ENCODE data around the gene METAP1D.

METAP1D gene

DNA sequence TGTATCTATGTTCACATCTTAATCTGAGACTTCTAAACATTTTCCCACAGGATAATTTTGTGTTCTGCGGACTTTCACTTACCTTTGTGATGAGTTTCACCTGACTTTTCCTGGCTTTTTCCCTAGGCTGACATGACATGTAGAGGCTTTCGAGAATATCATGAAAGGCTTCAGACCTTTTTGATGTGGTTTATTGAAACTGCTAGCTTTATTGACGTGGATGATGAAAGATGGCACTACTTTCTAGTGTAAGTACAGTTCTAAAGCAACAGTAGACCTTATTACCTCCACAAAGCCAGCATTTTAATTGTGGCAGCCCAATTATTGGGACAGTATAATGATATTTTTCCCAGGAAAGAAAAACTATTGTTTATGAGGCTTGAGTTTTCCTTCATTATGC lies 34.1 kb upstream of the METAP1D start:
- Histone ChIP-seq H3K27me3 (ENCODE audit: insufficient read depth, poor library complexity, severe bottlenecking) (no peaks in the 10 kb centered on the region), H3K4me3 (replicated peaks; ENCODE audit: insufficient read depth, low read length) (no peak overlapping the region), H3K27ac (replicated peaks) (no peak overlapping the region)
- DNase-seq (ENCODE audit: low read depth in 1 of 2, low spot score in 1 of 2): no peak
- TF ChIP-seq GABPA (IDR thresholded peaks at IDR 0.05; ENCODE audit: low read depth): no peak
- TF ChIP-seq, protein P1, sequence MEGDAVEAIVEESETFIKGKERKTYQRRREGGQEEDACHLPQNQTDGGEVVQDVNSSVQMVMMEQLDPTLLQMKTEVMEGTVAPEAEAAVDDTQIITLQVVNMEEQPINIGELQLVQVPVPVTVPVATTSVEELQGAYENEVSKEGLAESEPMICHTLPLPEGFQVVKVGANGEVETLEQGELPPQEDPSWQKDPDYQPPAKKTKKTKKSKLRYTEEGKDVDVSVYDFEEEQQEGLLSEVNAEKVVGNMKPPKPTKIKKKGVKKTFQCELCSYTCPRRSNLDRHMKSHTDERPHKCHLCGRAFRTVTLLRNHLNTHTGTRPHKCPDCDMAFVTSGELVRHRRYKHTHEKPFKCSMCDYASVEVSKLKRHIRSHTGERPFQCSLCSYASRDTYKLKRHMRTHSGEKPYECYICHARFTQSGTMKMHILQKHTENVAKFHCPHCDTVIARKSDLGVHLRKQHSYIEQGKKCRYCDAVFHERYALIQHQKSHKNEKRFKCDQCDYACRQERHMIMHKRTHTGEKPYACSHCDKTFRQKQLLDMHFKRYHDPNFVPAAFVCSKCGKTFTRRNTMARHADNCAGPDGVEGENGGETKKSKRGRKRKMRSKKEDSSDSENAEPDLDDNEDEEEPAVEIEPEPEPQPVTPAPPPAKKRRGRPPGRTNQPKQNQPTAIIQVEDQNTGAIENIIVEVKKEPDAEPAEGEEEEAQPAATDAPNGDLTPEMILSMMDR (IDR thresholded peaks at IDR 0.05; ENCODE audit: insufficient read depth, low read length): no peak
- TF ChIP-seq, protein P2, sequence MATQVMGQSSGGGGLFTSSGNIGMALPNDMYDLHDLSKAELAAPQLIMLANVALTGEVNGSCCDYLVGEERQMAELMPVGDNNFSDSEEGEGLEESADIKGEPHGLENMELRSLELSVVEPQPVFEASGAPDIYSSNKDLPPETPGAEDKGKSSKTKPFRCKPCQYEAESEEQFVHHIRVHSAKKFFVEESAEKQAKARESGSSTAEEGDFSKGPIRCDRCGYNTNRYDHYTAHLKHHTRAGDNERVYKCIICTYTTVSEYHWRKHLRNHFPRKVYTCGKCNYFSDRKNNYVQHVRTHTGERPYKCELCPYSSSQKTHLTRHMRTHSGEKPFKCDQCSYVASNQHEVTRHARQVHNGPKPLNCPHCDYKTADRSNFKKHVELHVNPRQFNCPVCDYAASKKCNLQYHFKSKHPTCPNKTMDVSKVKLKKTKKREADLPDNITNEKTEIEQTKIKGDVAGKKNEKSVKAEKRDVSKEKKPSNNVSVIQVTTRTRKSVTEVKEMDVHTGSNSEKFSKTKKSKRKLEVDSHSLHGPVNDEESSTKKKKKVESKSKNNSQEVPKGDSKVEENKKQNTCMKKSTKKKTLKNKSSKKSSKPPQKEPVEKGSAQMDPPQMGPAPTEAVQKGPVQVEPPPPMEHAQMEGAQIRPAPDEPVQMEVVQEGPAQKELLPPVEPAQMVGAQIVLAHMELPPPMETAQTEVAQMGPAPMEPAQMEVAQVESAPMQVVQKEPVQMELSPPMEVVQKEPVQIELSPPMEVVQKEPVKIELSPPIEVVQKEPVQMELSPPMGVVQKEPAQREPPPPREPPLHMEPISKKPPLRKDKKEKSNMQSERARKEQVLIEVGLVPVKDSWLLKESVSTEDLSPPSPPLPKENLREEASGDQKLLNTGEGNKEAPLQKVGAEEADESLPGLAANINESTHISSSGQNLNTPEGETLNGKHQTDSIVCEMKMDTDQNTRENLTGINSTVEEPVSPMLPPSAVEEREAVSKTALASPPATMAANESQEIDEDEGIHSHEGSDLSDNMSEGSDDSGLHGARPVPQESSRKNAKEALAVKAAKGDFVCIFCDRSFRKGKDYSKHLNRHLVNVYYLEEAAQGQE (IDR thresholded peaks at IDR 0.05; ENCODE audit: insufficient replicate concordance, low read depth): no peak
- no peak for TF ChIP-seq SPI1 (IDR thresholded peaks at IDR 0.05; ENCODE audit: borderline replicate concordance, low read depth)

DNA sequence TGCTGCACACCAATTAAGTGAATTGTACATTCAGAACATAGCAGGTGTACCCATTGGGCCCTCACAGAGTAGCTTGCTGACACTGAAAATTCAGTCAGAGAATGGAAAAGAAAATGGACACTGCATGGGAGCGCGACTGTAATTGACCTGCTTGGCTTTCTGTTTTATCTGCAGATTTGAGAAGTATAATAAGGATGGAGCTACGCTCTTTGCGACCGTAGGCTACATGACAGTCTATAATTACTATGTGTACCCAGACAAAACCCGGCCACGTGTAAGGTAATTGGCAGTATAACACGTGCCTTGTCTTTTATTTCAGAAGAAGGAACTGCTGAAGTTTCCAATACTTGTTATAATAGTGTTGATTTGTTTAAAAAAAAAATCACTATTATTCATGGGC lies 33.5 kb upstream of the METAP1D start:
- Histone ChIP-seq H3K4me3 (replicated peaks; ENCODE audit: insufficient read depth, low read length) (no peak overlapping the region), H3K27me3 (ENCODE audit: insufficient read depth, poor library complexity, severe bottlenecking) (no peaks in the 10 kb centered on the region), H3K27ac (replicated peaks) (no peak overlapping the region)
- TF ChIP-seq SPI1 (IDR thresholded peaks at IDR 0.05; ENCODE audit: borderline replicate concordance, low read depth) (no peak), POLR2AphosphoS5 (IDR thresholded peaks at IDR 0.05; ENCODE audit: low read depth) (no peak), GABPA (IDR thresholded peaks at IDR 0.05; ENCODE audit: low read depth) (no peak)
- TF ChIP-seq, protein P2 (IDR thresholded peaks at IDR 0.05; ENCODE audit: insufficient replicate concordance, low read depth): no peak
- TF ChIP-seq, protein P1 (IDR thresholded peaks at IDR 0.05; ENCODE audit: insufficient read depth, low read length): no peak
- no peak for DNase-seq (ENCODE audit: low read depth in 1 of 2, low spot score in 1 of 2)

DNA sequence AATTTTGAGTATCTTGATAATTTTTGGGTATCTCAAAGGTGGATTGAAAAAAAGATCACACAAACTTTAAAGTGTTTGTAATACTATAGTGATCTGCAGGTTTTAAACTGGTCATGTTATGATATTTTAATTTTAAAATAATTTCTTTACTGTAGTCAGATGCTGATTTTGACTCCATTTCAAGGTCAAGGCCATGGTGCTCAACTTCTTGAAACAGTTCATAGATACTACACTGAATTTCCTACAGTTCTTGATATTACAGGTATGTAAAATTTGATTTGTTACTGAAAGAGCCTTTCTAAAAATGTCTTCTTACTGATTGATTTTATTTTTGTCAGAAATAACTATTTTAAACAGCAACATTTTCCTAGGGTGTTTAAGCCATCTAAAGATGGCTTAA lies 33.1 kb upstream of the METAP1D start:
- TF ChIP-seq GABPA (IDR thresholded peaks at IDR 0.05; ENCODE audit: low read depth) (no peak), POLR2AphosphoS5 (IDR thresholded peaks at IDR 0.05; ENCODE audit: low read depth) (no peak), SPI1 (IDR thresholded peaks at IDR 0.05; ENCODE audit: borderline replicate concordance, low read depth) (no peak)
- TF ChIP-seq, protein P1 (IDR thresholded peaks at IDR 0.05; ENCODE audit: insufficient read depth, low read length): no peak
- Histone ChIP-seq H3K27me3 (ENCODE audit: insufficient read depth, poor library complexity, severe bottlenecking) (no peaks in the 10 kb centered on the region), H3K27ac (replicated peaks) (no peak overlapping the region), H3K4me3 (replicated peaks; ENCODE audit: insufficient read depth, low read length) (no peak overlapping the region)
- no peak for DNase-seq (ENCODE audit: low read depth in 1 of 2, low spot score in 1 of 2)

DNA sequence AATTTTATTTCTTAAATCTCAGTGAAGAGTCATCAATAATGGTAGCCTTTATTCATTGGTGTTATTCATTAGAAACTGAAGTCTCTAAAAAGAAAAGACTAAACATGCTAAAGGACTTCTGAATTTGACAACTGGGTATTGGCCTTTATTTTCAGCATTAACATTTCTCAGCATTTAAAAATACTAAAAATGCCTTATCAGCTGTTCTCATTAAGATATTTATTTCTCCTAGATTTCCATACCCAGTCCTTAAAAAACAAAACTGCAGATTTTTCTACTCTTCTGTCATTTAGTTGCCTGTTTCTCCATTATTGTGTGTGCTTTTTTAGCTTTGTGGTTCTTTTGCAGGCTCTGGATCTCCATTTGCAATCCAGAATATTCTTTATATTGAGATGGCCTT lies 31.2 kb upstream of the METAP1D start:
- DNase-seq (ENCODE audit: low read depth in 1 of 2, low spot score in 1 of 2): no peak
- TF ChIP-seq, protein P2 (IDR thresholded peaks at IDR 0.05; ENCODE audit: insufficient replicate concordance, low read depth): no peak
- no peak for TF ChIP-seq GABPA (IDR thresholded peaks at IDR 0.05; ENCODE audit: low read depth)
- TF ChIP-seq, protein P1 (IDR thresholded peaks at IDR 0.05; ENCODE audit: insufficient read depth, low read length): no peak
- TF ChIP-seq POLR2AphosphoS5 (IDR thresholded peaks at IDR 0.05; ENCODE audit: low read depth): no peak
- no peak for TF ChIP-seq SPI1 (IDR thresholded peaks at IDR 0.05; ENCODE audit: borderline replicate concordance, low read depth)
- no peaks in the 10 kb centered on the region for H3K27me3 ChIP-seq (ENCODE audit: insufficient read depth, poor library complexity, severe bottlenecking)
- H3K4me3 ChIP-seq (replicated peaks; ENCODE audit: insufficient read depth, low read length): no peak overlapping the region
- H3K27ac ChIP-seq (replicated peaks): no peak overlapping the region

Data from HL-60 (cell line).